ENCODE data around the gene CCDC88C.
"Not testable (repeated sequence)": the region's sequence is repeated elsewhere in the genome, so short reads cannot be mapped to it uniquely, and the experiment has no call there.

CCDC88C gene

DNA sequence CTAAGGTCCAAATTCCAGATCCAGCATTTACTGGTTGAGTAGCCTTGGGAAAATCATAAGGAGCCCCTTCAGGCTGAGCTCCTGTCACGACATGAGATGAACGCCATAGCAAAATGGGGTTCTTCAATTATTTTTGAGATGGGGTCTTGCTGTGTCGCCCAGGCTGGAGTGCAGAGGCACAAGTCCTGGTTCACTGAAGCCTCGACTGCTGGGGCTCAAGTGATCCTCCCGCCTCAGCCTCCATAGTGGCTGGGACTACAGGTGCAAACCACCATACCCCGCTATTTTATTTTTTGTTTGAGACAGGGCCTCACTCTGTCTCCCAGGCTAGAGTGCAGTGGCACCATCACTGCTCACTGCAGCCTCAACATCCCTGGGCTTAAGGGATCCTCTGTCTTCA lies 147.4 kb downstream of the CCDC88C start:
- in situ Hi-C loops (cut with MboI; ENCODE audit: low sequenced_read_pairs, unreplicated experiment), result no loop called here
- TF ChIP-seq, protein P1, sequence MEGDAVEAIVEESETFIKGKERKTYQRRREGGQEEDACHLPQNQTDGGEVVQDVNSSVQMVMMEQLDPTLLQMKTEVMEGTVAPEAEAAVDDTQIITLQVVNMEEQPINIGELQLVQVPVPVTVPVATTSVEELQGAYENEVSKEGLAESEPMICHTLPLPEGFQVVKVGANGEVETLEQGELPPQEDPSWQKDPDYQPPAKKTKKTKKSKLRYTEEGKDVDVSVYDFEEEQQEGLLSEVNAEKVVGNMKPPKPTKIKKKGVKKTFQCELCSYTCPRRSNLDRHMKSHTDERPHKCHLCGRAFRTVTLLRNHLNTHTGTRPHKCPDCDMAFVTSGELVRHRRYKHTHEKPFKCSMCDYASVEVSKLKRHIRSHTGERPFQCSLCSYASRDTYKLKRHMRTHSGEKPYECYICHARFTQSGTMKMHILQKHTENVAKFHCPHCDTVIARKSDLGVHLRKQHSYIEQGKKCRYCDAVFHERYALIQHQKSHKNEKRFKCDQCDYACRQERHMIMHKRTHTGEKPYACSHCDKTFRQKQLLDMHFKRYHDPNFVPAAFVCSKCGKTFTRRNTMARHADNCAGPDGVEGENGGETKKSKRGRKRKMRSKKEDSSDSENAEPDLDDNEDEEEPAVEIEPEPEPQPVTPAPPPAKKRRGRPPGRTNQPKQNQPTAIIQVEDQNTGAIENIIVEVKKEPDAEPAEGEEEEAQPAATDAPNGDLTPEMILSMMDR (IDR thresholded peaks at IDR 0.05; ENCODE audit: borderline replicate concordance, control extremely low read depth, extremely low read depth, insufficient read depth, missing control alignments), result no peak
- no peak for DNase-seq (ENCODE audit: low spot score)

DNA sequence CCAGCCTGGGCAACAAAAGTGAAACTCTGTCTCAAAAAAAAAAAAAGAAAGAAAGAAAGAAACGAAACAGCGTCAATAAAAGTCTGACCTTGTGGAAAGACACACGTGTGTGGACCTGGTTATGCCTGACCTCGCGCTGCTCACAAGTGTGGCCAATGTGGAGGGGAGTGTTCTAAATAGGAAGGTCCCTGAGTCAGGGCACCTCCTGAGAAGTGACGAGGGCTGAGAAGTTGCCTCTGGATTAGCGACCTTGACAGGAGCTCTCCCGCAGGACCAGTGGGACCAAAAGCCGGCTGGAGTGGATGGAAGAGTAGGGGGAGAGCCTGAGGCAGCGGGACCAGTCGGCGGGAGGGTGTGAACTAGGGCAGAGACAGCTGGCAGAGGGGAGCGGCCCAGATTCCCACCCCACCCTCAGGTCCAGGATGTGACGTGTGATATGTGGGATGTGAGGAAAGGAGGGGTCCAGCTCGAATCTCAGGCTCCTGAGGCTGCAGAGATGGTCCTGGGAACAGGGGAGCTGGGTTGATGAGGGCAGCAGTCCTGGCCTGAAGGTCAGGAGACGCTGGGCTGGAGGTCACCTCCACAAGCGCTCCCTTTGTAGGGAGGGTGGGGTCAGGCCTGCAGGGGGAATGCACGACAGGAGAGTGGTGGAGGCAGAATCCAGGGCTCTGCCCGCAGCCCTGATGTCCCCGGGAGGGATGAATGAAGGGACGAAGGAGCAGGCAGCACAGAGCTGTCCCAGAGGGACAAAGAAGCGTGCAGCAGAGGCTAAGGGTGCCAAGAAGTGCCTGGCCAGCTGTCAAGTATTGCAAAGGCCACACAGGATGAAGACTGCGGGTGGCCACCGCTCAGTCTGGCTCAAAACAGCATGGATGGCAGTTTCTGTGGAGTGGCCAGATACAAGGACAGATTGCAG lies 148.3 kb downstream of the CCDC88C start:
- no peak for DNase-seq (ENCODE audit: low spot score)
- TF ChIP-seq, protein P1 (IDR thresholded peaks at IDR 0.05; ENCODE audit: borderline replicate concordance, control extremely low read depth, extremely low read depth, insufficient read depth, missing control alignments), result no peak
- in situ Hi-C loops (cut with MboI; ENCODE audit: low sequenced_read_pairs, unreplicated experiment), result no loop called here

DNA sequence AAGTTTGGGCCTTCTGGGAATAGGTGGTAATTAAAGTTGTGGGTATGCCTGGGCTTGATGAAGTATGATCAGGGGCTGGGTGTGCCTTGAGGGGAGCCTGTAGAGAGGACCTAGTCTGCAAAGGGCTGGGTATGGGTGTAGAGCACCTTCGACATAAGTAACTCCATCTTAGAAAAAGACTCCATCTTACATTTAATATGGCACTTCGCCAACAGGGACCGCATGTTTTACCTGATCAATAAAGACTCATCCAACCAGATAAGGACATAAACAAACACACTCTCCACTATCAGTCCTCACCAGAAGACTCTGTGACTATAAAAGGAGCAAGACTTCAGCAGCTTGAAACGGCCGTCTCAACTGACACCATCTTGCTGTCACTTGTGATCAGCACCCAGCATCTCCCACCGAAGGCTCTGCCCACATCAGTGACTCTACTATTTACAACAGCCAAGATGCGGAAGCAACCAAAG lies 149.6 kb downstream of the CCDC88C start:
- TF ChIP-seq, protein P1 (IDR thresholded peaks at IDR 0.05; ENCODE audit: borderline replicate concordance, control extremely low read depth, extremely low read depth, insufficient read depth, missing control alignments), result no peak
- in situ Hi-C loops (cut with MboI; ENCODE audit: low sequenced_read_pairs, unreplicated experiment), result no loop called here
- DNase-seq (ENCODE audit: low spot score), result no peak

DNA sequence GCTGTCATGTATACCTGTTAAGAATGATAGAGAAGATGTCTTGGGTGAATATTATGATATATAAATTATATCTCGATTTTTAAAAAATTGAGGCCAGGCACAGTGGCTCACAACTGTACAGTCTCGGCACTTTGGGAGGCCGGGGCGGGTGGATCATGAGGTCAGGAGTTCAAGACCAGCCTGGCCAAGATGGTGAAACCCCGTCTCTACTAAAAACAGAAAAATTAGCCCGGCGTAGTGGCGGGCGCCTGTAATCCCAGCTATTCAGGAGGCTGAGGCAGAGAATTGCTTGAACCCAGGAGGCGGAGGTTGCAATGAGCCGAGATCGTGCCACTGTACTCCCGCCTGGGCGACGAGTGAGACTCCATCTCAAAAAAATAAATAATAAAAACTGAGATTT lies 151.3 kb downstream of the CCDC88C start:
- in situ Hi-C loops (cut with MboI; ENCODE audit: low sequenced_read_pairs, unreplicated experiment); DNase-seq (ENCODE audit: low spot score): not testable (repeated sequence)

DNA sequence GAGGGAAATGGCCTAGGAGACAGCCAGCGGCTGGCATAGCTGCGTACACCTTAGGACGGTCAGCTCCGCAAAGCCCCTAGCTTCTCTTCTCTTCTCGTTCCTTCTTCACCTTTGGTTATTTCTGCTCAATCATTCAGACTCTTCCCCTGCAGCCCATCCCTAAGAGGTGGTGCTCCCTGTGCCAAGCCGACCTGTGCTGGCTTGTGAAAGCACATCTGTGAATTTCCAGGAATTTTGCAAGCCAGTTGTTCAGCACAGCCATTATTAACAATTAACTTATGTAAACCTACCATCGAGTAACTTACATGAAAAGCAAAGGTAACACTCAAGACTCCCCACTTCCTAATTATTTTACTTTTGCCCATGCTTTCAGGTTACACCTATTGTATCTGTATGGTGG lies 152.2 kb downstream of the CCDC88C start:
- no peak for DNase-seq (ENCODE audit: low spot score)
- in situ Hi-C loops (cut with MboI; ENCODE audit: low sequenced_read_pairs, unreplicated experiment), result no loop called here
- TF ChIP-seq, protein P1 (IDR thresholded peaks at IDR 0.05; ENCODE audit: borderline replicate concordance, control extremely low read depth, extremely low read depth, insufficient read depth, missing control alignments), result no peak

DNA sequence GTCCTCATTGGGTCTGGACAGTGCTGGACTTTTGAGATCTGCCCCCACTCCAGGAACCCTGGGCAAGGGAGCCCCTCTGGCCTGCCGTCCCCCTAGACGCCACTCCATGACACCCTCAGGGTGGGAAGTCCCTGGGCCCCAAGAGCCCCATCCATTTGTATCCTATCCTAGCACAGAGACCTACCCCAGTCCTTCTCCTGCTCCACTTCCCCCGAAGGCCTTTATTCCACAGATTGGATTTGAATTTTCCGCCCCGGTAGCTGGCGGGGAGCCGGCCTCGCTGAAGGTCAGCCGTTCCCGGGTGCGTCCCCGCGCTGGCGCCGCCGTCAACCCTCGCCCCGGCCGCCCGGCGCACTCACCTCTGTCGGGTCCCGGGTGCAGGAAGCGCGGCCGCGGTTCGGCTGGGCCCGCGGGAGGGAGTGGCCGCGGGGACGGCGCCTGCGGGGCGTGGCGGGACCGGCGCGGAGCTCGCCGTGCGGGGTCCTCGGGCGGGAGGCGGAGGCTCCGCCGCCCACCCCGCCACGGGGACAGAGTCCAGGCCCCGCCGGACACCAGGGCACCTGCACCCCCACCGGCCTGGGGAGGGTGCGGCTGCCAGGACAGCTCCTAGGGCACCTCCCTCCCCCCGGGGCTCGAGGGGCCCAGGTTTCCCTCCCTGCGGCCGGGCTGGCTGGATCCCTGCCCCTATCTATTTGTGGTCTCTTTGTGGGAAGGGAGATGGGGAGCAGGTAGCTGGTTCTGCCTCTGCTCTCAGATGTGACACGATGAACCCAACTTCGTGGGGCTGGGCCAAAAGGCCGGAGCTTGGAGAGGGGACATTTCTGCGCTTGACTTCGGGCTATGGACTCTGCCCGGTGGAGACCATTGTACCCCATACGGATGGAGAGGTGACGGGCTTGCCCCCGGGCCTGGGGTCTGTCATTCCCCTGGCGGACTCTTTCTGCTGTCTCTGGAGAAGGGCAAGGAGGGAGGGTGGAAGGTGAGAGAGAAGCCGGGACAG lies 153.2 kb downstream of the CCDC88C start:
- in situ Hi-C loops (cut with MboI; ENCODE audit: low sequenced_read_pairs, unreplicated experiment), result no loop called here
- TF ChIP-seq, protein P1 (IDR thresholded peaks at IDR 0.05; ENCODE audit: borderline replicate concordance, control extremely low read depth, extremely low read depth, insufficient read depth, missing control alignments), result no peak
- no peak for DNase-seq (ENCODE audit: low spot score)

Data from GM13976 (cell line).